H1 (cell line): ENCODE measurements around the gene BTF3L4. TPM values are rescaled to one million over a fixed set of nuclear protein-coding genes. Genes with fewer than 3 reads are reported as not detected.

Experiments
- CTCF ChIA-PET: fragments of 300-600 bp; sonication (Branson Sonifier 250); formaldehyde crosslinking; loops from one replicate; lab custom pipeline; 2021; ENCODE audit not compliant: partially characterized antibody; lab: Charles Lee
- POLR2A ChIA-PET: fragments of 300-600 bp; sonication (Branson Sonifier 250); formaldehyde crosslinking; loops from one replicate; lab custom pipeline; 2021; ENCODE audit warnings: inconsistent platforms; ENCODE audit not compliant: partially characterized antibody; lab: Charles Lee
- DNase-seq, 2 experiments: peaks; one replicate each; pipeline versions ENCODE4 v3.0.0 to v3.0.0-alpha.2; 2010 to 2022; ENCODE audit warnings: low spot score in 2 of 2, low read depth in 1 of 2, mixed read lengths in 1 of 2
- FAIRE-seq: peaks from 2 replicates; lab custom pipeline; 2011; peaks lifted over from hg19 to GRCh38; lab: Jason Lieb, UNC
- H2AFZ ChIP-seq: 2 replicates; pipeline ENCODE4 v1.8.1; 2012; ENCODE audit warnings: low read length, inconsistent platforms
- H2AK5ac ChIP-seq: 2 replicates; pipeline ENCODE4 v1.6.1; 2013; ENCODE audit warnings: low read depth, low read length
- H2BK120ac ChIP-seq: replicated peaks from 2 replicates; pipeline ENCODE3; 2013; ENCODE audit warnings: low read depth, low read length, inconsistent platforms
- H2BK12ac ChIP-seq: 2 replicates; pipeline ENCODE4 v1.6.1; 2013; ENCODE audit warnings: low read depth, low read length
- H2BK15ac ChIP-seq: 2 replicates; pipeline ENCODE4 v1.6.1; 2013; ENCODE audit warnings: low read length
- H2BK20ac ChIP-seq: 2 replicates; pipeline ENCODE4 v1.6.1; 2013; ENCODE audit warnings: low read length
- H2BK5ac ChIP-seq: 2 replicates; pipeline ENCODE4 v1.6.1; 2013; ENCODE audit warnings: low read depth, low read length
- H3K14ac ChIP-seq: 2 replicates; pipeline ENCODE4 v1.6.1; 2013; ENCODE audit warnings: inconsistent platforms; ENCODE audit not compliant: insufficient read length
- H3K18ac ChIP-seq: 2 replicates; pipeline ENCODE4 v1.6.1; 2013; ENCODE audit warnings: low read length; ENCODE audit errors: extremely low read depth
- H3K23ac ChIP-seq: 2 replicates; pipeline ENCODE4 v1.6.1; 2013; ENCODE audit warnings: inconsistent platforms; ENCODE audit not compliant: insufficient read length
- H3K23me2 ChIP-seq: 2 replicates; pipeline ENCODE4 v1.6.1; 2013; ENCODE audit warnings: low read depth, low read length
- H3K27ac ChIP-seq: 2 replicates; pipeline ENCODE4 v1.6.1; 2011; ENCODE audit warnings: low read depth, low read length, inconsistent platforms
- H3K27me3 ChIP-seq, 4 experiments: replicated peaks in 1 of 4; 1 replicate in 1 of 4; 2 replicates in 3 of 4; pipeline versions ENCODE4 v1.6.1 to v1.8.1; 2011 to 2013; ENCODE audit warnings: low read length in 3 of 4, mild to moderate bottlenecking in 3 of 4, inconsistent platforms in 2 of 4, mixed read lengths in 2 of 4, moderate library complexity in 1 of 4; ENCODE audit not compliant: control insufficient read depth in 3 of 4, insufficient read depth in 3 of 4; ENCODE audit errors: extremely low read depth in 1 of 4
- H3K36me3 ChIP-seq, 4 experiments: 2 replicates each; pipeline versions ENCODE4 v1.6.1 to v1.8.1; 2011 to 2013; ENCODE audit warnings: mild to moderate bottlenecking in 4 of 4, low read length in 3 of 4, moderate library complexity in 2 of 4, control low read depth in 1 of 4, inconsistent platforms in 1 of 4; ENCODE audit not compliant: insufficient read depth in 4 of 4, control insufficient read depth in 2 of 4
- H3K4ac ChIP-seq: replicated peaks from 2 replicates; pipeline ENCODE3; 2013; ENCODE audit warnings: low read length, low read depth, mixed read lengths, inconsistent platforms; ENCODE audit not compliant: insufficient read length
- H3K4me1 ChIP-seq, 4 experiments: replicated peaks in 1 of 4; 1 replicate in 1 of 4; 2 replicates in 3 of 4; pipeline versions ENCODE4 v1.6.1 to v1.8.1; 2011 to 2013; ENCODE audit warnings: low read length in 3 of 4, inconsistent platforms in 2 of 4, mixed read lengths in 1 of 4; ENCODE audit not compliant: insufficient read depth in 4 of 4, control insufficient read depth in 3 of 4
- H3K4me2 ChIP-seq, 2 experiments: 2 replicates each; pipeline versions ENCODE4 v1.6.1 to v1.8.1; 2011 to 2013; ENCODE audit warnings: low read depth in 2 of 2, low read length in 2 of 2, control low read depth in 1 of 2, inconsistent platforms in 1 of 2, mild to moderate bottlenecking in 1 of 2; ENCODE audit not compliant: insufficient read depth in 1 of 2
- H3K4me3 ChIP-seq, 4 experiments: fragments of 200-600, 300-600 bp in 1 of 4; sonication (generic), shearing (Covaris generic), sonication (Bioruptor Twin) in 1 of 4; 2 replicates each; pipeline versions ENCODE4 v1.5.1 to v1.8.1; 2011 to 2016; ENCODE audit warnings: low read length in 4 of 4, low read depth in 3 of 4, control low read depth in 2 of 4, inconsistent platforms in 2 of 4, mild to moderate bottlenecking in 2 of 4, mixed read lengths in 1 of 4, moderate library complexity in 1 of 4; ENCODE audit not compliant: insufficient read depth in 2 of 4; ENCODE audit errors: extremely low read depth in 1 of 4
- H3K56ac ChIP-seq: replicated peaks from 2 replicates; pipeline ENCODE3; 2013; ENCODE audit warnings: low read depth, mild to moderate bottlenecking, mixed read lengths, low read length, inconsistent platforms; ENCODE audit not compliant: insufficient read length
- H3K79me1 ChIP-seq: 2 replicates; pipeline ENCODE4 v1.6.1; 2013; ENCODE audit warnings: low read depth, low read length, control low read depth
- H3K79me2 ChIP-seq, 2 experiments: 2 replicates each; pipeline versions ENCODE4 v1.6.1 to v1.8.1; 2012 to 2013; ENCODE audit warnings: low read length in 2 of 2, mild to moderate bottlenecking in 2 of 2, inconsistent platforms in 1 of 2; ENCODE audit not compliant: insufficient read depth in 2 of 2, control insufficient read depth in 1 of 2
- H3K9ac ChIP-seq, 4 experiments: replicated peaks in 1 of 4; 1 replicate in 1 of 4; 2 replicates in 3 of 4; pipeline versions ENCODE4 v1.6.1 to v1.8.1; 2011 to 2013; ENCODE audit warnings: low read depth in 3 of 4, low read length in 3 of 4, control low read depth in 2 of 4, mild to moderate bottlenecking in 2 of 4, moderate library complexity in 2 of 4, inconsistent platforms in 1 of 4; ENCODE audit errors: extremely low read depth in 1 of 4
- H3K9me3 ChIP-seq, 2 experiments: 2 replicates each; pipeline versions ENCODE4 v1.6.1 to v1.8.1; 2012 to 2013; ENCODE audit warnings: mild to moderate bottlenecking in 2 of 2, moderate library complexity in 2 of 2, control low read depth in 1 of 2, inconsistent platforms in 1 of 2, low read depth in 1 of 2, low read length in 1 of 2, mixed read lengths in 1 of 2; ENCODE audit not compliant: insufficient read depth in 2 of 2
- H4K20me1 ChIP-seq, 2 experiments: replicated peaks in 1 of 2; 2 replicates each; pipeline versions ENCODE3 to v1.8.1; 2011 to 2013; ENCODE audit warnings: inconsistent platforms in 2 of 2, low read length in 2 of 2, mild to moderate bottlenecking in 1 of 2; ENCODE audit not compliant: insufficient read depth in 2 of 2, control insufficient read depth in 1 of 2
- H4K5ac ChIP-seq: 2 replicates; pipeline ENCODE4 v1.6.1; 2013; ENCODE audit warnings: low read length, low read depth, mixed read lengths, inconsistent platforms; ENCODE audit not compliant: insufficient read length
- H4K8ac ChIP-seq: 2 replicates; pipeline ENCODE4 v1.8.0; 2013; ENCODE audit warnings: mild to moderate bottlenecking, moderate library complexity, low read length, inconsistent platforms; ENCODE audit not compliant: insufficient read depth; ENCODE audit errors: extremely low read depth
- H4K91ac ChIP-seq: replicated peaks from 2 replicates; pipeline ENCODE3; 2013; ENCODE audit warnings: low read length, mixed read lengths, inconsistent platforms; ENCODE audit not compliant: insufficient read length
- BACH1 ChIP-seq: IDR thresholded peaks from 2 replicates; pipeline ENCODE4 v1.6.1; 2012; ENCODE audit warnings: low read length, improper control_type of control experiment
- RAD21 ChIP-seq, 2 experiments: IDR thresholded peaks in 1 of 2; conservative IDR thresholded peaks in 1 of 2; 2 replicates each; pipeline ENCODE4 v1.6.1; 2011; ENCODE audit warnings: low read depth in 2 of 2, low read length in 2 of 2, improper control_type of control experiment in 1 of 2, inconsistent platforms in 1 of 2, mild to moderate bottlenecking in 1 of 2, moderate library complexity in 1 of 2
- WGBS, 2 experiments: shearing (Covaris generic) in 1 of 2; methylation state at CpG; one replicate each; pipeline versions ENCODE4 v1.1.6 to v1.1.7; 2013 to 2015; ENCODE audit warnings: low lambda C conversion rate in 2 of 2, mixed read lengths in 2 of 2, inconsistent platforms in 1 of 2, low coverage in 1 of 2, missing lambda C conversion rate in 1 of 2; ENCODE audit not compliant: insufficient replicate concordance in 2 of 2, insufficient coverage in 1 of 2, insufficient read length in 1 of 2; ENCODE audit errors: extremely low coverage in 1 of 2, missing lambda C conversion rate in 1 of 2; 5-methylcytosine and 5-hydroxymethylcytosine counted together
- polyA plus RNA-seq, 7 experiments: library from polyadenylated mRNA; depleted of rRNA in 3 of 7; stranded (reverse) in 5 of 7; unstranded in 2 of 7; fragments of >200 nt in 5 of 7; fragments of 200-250 nt in 2 of 7; gene quantifications; 1 replicate in 5 of 7; 2 replicates in 1 of 7; 4 replicates in 1 of 7; pipeline versions ENCODE4 v1.2.1 to v1.2.3, GENCODE V29; 2011 to 2013; ENCODE audit warnings: missing spikeins in 2 of 7, mixed read lengths in 2 of 7
- total RNA-seq: library from RNA; stranded (reverse); fragmentation: NEBNext Ultra II Directional; extraction: Animal tissue kit (Norgen Biotek cat#: 25700); gene quantifications from 2 replicates; pipeline ENCODE4 v1.2.1, GENCODE V29; 2021
- TF ChIP-seq, protein P1 (sequence below), 3 experiments: IDR thresholded peaks; 1 replicate in 2 of 3; 2 replicates in 1 of 3; pipeline versions ENCODE4 v1.5.1 to v1.6.1; 2011; ENCODE audit warnings: low read length in 3 of 3, mild to moderate bottlenecking in 3 of 3, inconsistent platforms in 2 of 3, low read depth in 1 of 3, moderate library complexity in 1 of 3; ENCODE audit not compliant: insufficient read depth in 1 of 3; ENCODE audit errors: control extremely low read depth in 1 of 3

The BTF3L4 gene
- total and polyA plus RNA-seq, 2 of the 8 experiments (the other 6 are each of a cell fraction or from before 2014, with no cell fraction given): 76.1 to 98.3 TPM

DNA sequence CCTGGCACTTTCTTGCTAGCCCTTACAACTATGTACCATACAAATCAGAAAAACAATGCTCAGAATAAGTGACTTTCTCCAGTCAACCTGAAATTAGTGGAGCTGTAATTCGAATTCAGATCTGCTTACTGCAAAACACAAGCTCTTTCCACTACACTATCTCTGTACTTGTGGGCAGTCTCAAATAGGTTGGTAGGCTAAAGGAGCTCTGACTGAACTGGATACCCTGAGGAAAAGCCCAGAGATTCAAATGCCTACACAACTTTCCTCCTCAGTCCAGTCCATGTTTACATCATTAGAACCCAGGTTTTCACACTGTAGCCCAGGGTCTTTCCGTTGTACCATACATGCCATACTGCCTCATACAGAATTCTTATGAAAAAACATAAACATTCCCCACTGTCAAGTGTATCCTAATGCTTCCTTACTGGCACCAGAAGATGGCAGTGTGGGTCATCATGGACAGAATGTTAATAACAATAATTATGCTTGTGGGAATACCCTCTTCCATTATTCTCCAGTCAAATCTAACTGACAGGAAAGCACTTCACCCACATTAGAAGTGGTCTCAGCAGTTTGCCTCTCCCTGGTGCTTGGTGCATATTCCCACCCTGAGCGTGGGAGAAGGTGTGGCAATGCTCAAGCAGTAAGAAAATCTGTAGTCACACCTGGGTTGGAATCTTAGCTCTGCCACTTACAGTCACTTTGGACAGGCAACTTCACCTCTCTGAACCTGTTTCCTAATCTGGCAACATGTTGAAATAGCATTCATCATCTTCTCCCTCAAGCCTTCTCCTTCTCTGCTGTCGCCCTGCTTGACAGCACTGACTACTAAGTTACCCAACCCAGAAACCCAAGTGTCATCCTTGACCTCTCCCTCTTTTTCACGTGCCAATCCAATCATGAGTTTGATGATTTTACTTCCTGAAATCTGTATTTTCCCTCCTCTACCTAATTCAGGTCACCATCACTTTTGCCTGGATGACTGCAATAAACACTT, 71.4 kb downstream of the BTF3L4 start:
- Histone ChIP-seq H3K4me1 (no peaks in the 10 kb centered on the region), H4K8ac (no peak overlapping the region), H3K18ac (no peak overlapping the region), H4K91ac (no peak overlapping the region), H3K27ac (no peak overlapping the region), H3K27me3 (no peaks in the 10 kb centered on the region; a peak in 1 of 7 replicates), H3K79me1 (no peaks in the 10 kb centered on the region), H2AK5ac (no peak overlapping the region), H3K4me3 (no peak overlapping the region), H3K4me2 (no peak overlapping the region), H4K20me1 (no peaks in the 10 kb centered on the region), H3K4ac (no peak overlapping the region), H3K9ac (no peak overlapping the region), H3K56ac (no peak overlapping the region), H4K5ac (no peak overlapping the region), H3K14ac (no peak overlapping the region), H2BK5ac (no peak overlapping the region), H2BK12ac (no peak overlapping the region), H2BK20ac (no peak overlapping the region), H3K36me3 (no peaks in the 10 kb centered on the region), H2BK15ac (no peak overlapping the region), H3K9me3 (no peaks in the 10 kb centered on the region), H3K79me2 (no peaks in the 10 kb centered on the region), H3K23ac (no peak overlapping the region), H2BK120ac (no peak overlapping the region), H2AFZ (no peak overlapping the region), H3K23me2 (no peaks in the 10 kb centered on the region)
- CTCF ChIA-PET: interaction anchor here (0.6 to 3.2 kb wide), 27 partner anchors 8 to 449 kb away, joined by 3 to 12 read pairs (median 3); no protein-coding TSS in a partner anchor
- no peak for DNase-seq
- POLR2A ChIA-PET: interaction anchor here (0.7 to 2.0 kb wide), 3 partner anchors 73 to 226 kb away, joined by 4 to 5 read pairs (median 4); partner anchors contain the start of gene TXNDC12
- TF ChIP-seq, protein P1, sequence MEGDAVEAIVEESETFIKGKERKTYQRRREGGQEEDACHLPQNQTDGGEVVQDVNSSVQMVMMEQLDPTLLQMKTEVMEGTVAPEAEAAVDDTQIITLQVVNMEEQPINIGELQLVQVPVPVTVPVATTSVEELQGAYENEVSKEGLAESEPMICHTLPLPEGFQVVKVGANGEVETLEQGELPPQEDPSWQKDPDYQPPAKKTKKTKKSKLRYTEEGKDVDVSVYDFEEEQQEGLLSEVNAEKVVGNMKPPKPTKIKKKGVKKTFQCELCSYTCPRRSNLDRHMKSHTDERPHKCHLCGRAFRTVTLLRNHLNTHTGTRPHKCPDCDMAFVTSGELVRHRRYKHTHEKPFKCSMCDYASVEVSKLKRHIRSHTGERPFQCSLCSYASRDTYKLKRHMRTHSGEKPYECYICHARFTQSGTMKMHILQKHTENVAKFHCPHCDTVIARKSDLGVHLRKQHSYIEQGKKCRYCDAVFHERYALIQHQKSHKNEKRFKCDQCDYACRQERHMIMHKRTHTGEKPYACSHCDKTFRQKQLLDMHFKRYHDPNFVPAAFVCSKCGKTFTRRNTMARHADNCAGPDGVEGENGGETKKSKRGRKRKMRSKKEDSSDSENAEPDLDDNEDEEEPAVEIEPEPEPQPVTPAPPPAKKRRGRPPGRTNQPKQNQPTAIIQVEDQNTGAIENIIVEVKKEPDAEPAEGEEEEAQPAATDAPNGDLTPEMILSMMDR (IDR thresholded peaks at IDR 0.05; ENCODE audit: control extremely low read depth in 1 of 3, insufficient read depth in 1 of 3, low read depth in 1 of 3, low read length in 3 of 3): peak in 2 of 3 experiments; percentile 40 to 65; a peak in 2 of 4 replicates
- TF ChIP-seq BACH1 (no peak), RAD21 (IDR thresholded peaks at IDR 0.05 in 1 of 2, conservative IDR thresholded peaks at IDR 0.05 in 1 of 2; ENCODE audit: low read depth in 2 of 2, low read length in 2 of 2) (peak; percentile 66 to 67)
- peak; percentile 13 for FAIRE-seq
- WGBS, 2 experiments: 56% methylated on average over 5 of the region's 5 CpGs; no CpG with 5 or more reads in 1 of the 2 experiments
